Measurements from ENCODE around the gene PPM1H. TPM values are rescaled to one million over a fixed set of nuclear protein-coding genes. Genes with fewer than 3 reads are reported as not detected.
"Not testable (repeated sequence)": the region's sequence is repeated elsewhere in the genome, so short reads cannot be mapped to it uniquely, and the experiment has no call there.

Gene PPM1H
- total RNA-seq, 1 donor from 2014 or later = 0.79 TPM

GRCh38 chr12:62827042-62827441 is 107.9 kb downstream of the PPM1H start:
- Histone ChIP-seq H3K4me3 (ENCODE audit: low read depth, low read length) (no peak overlapping the region), H3K27me3 (ENCODE audit: control insufficient read depth, insufficient read depth, low read length) (no peaks in the 10 kb centered on the region), H3K36me3 (ENCODE audit: control insufficient read depth, insufficient read depth, low read length) (no peaks in the 10 kb centered on the region)
- no peak for DNase-seq (ENCODE audit: low read depth)
- no peak for FAIRE-seq
- TF ChIP-seq CTCF (IDR thresholded peaks at IDR 0.05; ENCODE audit: insufficient read depth, low read length, severe bottlenecking) = peak; percentile 9

GRCh38 chr12:62817556-62818271 is 117.2 kb downstream of the PPM1H start:
- no peak for TF ChIP-seq CTCF (IDR thresholded peaks at IDR 0.05; ENCODE audit: insufficient read depth, low read length, severe bottlenecking)
- FAIRE-seq (no peak), DNase-seq (ENCODE audit: low read depth) (peak; percentile 49)
- Histone ChIP-seq H3K36me3 (ENCODE audit: control insufficient read depth, insufficient read depth, low read length) (no peaks in the 10 kb centered on the region), H3K4me3 (ENCODE audit: low read depth, low read length) (peak overlapping the region; percentile 5), H3K27me3 (ENCODE audit: control insufficient read depth, insufficient read depth, low read length) (no peaks in the 10 kb centered on the region)

GRCh38 chr12:62814243-62814642 is 120.7 kb downstream of the PPM1H start:
- FAIRE-seq (no peak), DNase-seq (ENCODE audit: low read depth) (no peak)
- H3K4me3 ChIP-seq (ENCODE audit: low read depth, low read length) = no peak overlapping the region
- H3K27me3 ChIP-seq (ENCODE audit: control insufficient read depth, insufficient read depth, low read length) = no peaks in the 10 kb centered on the region
- no peaks in the 10 kb centered on the region for H3K36me3 ChIP-seq (ENCODE audit: control insufficient read depth, insufficient read depth, low read length)
- TF ChIP-seq CTCF (IDR thresholded peaks at IDR 0.05; ENCODE audit: insufficient read depth, low read length, severe bottlenecking) = no peak

GRCh38 chr12:62813031-62813829 is 121.7 kb downstream of the PPM1H start:
- peak; percentile 84 for TF ChIP-seq CTCF (IDR thresholded peaks at IDR 0.05; ENCODE audit: insufficient read depth, low read length, severe bottlenecking)
- FAIRE-seq = no peak
- H3K27me3 ChIP-seq (ENCODE audit: control insufficient read depth, insufficient read depth, low read length) = no peaks in the 10 kb centered on the region
- H3K36me3 ChIP-seq (ENCODE audit: control insufficient read depth, insufficient read depth, low read length) = no peaks in the 10 kb centered on the region
- H3K4me3 ChIP-seq (ENCODE audit: low read depth, low read length) = no peak overlapping the region
- DNase-seq (ENCODE audit: low read depth) = peak; percentile 49

GRCh38 chr12:62811481-62811880 is 123.5 kb downstream of the PPM1H start:
- DNase-seq (ENCODE audit: low read depth); H3K27me3 ChIP-seq (ENCODE audit: control insufficient read depth, insufficient read depth, low read length); FAIRE-seq; H3K4me3 ChIP-seq (ENCODE audit: low read depth, low read length); H3K36me3 ChIP-seq (ENCODE audit: control insufficient read depth, insufficient read depth, low read length): not testable (repeated sequence)

GRCh38 chr12:62808166-62808879 is 126.6 kb downstream of the PPM1H start:
- H3K27me3 ChIP-seq (ENCODE audit: control insufficient read depth, insufficient read depth, low read length) = no peaks in the 10 kb centered on the region
- TF ChIP-seq CTCF (IDR thresholded peaks at IDR 0.05; ENCODE audit: insufficient read depth, low read length, severe bottlenecking) = no peak
- FAIRE-seq (no peak), DNase-seq (ENCODE audit: low read depth) (no peak)
- no peaks in the 10 kb centered on the region for H3K36me3 ChIP-seq (ENCODE audit: control insufficient read depth, insufficient read depth, low read length)
- no peak overlapping the region for H3K4me3 ChIP-seq (ENCODE audit: low read depth, low read length)
